ENCODE measurements around the gene BORCS6. TPM values are rescaled to one million over a fixed set of nuclear protein-coding genes. Genes with fewer than 3 reads are reported as not detected.
A peak's percentile ranks its signal among the peaks of the same experiment; 100 is the strongest.
"Not testable (repeated sequence)": the region's sequence is repeated elsewhere in the genome, so short reads cannot be mapped to it uniquely, and the experiment has no call there.

Gene BORCS6
- total RNA-seq, 3 donors from 2014 or later (not counting 1 experiment from before 2014, with no cell fraction given): 10.2 to 15.6 (median 11.6) TPM

DNA sequence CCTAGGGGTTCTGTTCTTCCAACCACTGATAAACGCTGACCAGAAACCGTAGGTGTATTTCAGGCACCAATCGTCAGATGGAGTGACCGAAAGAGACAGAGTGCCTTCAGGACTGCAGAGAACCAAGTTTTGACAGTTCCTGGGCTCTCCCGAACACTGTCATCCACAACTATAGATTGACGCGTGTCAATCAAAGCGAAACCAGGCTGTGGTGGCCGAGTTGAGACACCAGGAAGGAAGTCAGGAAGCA is 32.3 kb upstream of the BORCS6 start:
- ATAC-seq: peak; percentile 34 to 57 (median 46)
- DNase-seq: peak in 1 of 2 donors; percentile 93
- peak overlapping the region; percentile 93 for H3K27ac ChIP-seq (ENCODE audit: low read length)
- no peaks in the 10 kb centered on the region for H3K9me3 ChIP-seq (ENCODE audit: control insufficient read depth, insufficient read depth, low read length)
- H3K27me3 Mint-ChIP-seq (ENCODE audit: low read depth in 2 of 2): peaks cover 8 to 9% of the 10 kb centered on the region in 2 donors
- H3K4me3 ChIP-seq (ENCODE audit: low read length): peak overlapping the region; percentile 73
- peaks cover 48 to 54% of the 10 kb centered on the region in 2 donors for H3K4me1 Mint-ChIP-seq
- peak overlapping the region; percentile 99 for H3K4me3 Mint-ChIP-seq
- peak overlapping the region; percentile 100 for H3K27ac Mint-ChIP-seq
- under 1% methylated on average over 9 of the region's 9 CpGs for WGBS (ENCODE audit: insufficient coverage)
- H3K36me3 Mint-ChIP-seq: peaks cover 7% of the 10 kb centered on the region
- H3K36me3 ChIP-seq (ENCODE audit: control insufficient read depth, insufficient read depth, low read length): peaks cover 8% of the 10 kb centered on the region
- peaks cover 49% of the 10 kb centered on the region for H3K4me1 ChIP-seq (ENCODE audit: control insufficient read depth, insufficient read depth, low read length)
- H3K9me3 Mint-ChIP-seq: peaks cover 0 to 4% of the 10 kb centered on the region in 2 donors
- TF ChIP-seq, protein P1, sequence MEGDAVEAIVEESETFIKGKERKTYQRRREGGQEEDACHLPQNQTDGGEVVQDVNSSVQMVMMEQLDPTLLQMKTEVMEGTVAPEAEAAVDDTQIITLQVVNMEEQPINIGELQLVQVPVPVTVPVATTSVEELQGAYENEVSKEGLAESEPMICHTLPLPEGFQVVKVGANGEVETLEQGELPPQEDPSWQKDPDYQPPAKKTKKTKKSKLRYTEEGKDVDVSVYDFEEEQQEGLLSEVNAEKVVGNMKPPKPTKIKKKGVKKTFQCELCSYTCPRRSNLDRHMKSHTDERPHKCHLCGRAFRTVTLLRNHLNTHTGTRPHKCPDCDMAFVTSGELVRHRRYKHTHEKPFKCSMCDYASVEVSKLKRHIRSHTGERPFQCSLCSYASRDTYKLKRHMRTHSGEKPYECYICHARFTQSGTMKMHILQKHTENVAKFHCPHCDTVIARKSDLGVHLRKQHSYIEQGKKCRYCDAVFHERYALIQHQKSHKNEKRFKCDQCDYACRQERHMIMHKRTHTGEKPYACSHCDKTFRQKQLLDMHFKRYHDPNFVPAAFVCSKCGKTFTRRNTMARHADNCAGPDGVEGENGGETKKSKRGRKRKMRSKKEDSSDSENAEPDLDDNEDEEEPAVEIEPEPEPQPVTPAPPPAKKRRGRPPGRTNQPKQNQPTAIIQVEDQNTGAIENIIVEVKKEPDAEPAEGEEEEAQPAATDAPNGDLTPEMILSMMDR (IDR thresholded peaks at IDR 0.05): no peak
- no peaks in the 10 kb centered on the region for H3K27me3 ChIP-seq (ENCODE audit: control insufficient read depth, insufficient read depth, low read length)
- intact Hi-C loops (cut with micrococcal nuclease): loop anchor here (1.0 to 2.0 kb wide), 4 partner anchors 25 to 102 kb away; no protein-coding TSS in a partner anchor

DNA sequence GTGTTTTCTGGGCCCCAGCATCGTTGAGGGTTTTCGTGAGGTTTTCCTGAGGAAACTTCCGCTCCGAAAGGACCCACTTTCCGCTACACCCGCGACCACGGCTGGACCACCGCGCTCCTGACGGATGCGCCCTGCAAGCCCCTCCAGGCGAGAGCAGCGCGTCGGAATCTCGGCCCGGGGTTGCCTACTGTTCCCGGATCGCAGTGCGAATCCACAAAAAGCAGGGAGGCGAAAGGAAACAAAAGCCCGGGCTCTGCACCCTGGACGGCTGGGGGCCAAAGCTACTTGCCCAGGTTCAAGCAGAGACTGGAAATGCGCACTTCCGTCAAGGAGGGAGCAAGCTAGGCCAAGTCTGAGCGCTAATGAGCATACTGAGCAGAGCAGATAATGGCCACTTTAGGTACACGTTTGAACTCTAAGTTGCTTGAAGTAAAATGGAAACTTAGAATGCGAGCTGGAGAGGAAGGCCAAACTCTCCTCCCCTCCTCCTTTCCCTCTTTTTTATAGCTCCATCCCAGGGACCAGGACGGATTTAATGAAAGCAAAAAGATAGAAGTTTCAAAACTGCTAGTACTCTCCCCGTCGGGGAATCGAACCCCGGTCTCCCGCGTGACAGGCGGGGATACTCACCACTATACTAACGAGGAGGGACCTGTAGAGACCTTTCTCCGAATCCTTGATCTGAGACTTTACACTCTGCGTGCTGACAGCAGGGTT is 31.8 kb upstream of the BORCS6 start:
- DNase-seq (peak; percentile 94 to 95), ATAC-seq (peak; percentile 60 to 79 (median 64))
- peaks cover 5% of the 10 kb centered on the region for H3K36me3 ChIP-seq (ENCODE audit: control insufficient read depth, insufficient read depth, low read length)
- intact Hi-C loops (cut with micrococcal nuclease): loop anchor here (1.0 to 2.0 kb wide), 4 partner anchors 25 to 102 kb away; no protein-coding TSS in a partner anchor
- under 1% methylated on average over 40 of the region's 40 CpGs for WGBS (ENCODE audit: insufficient coverage)
- Mint-ChIP-seq H3K27ac (peak overlapping the region; percentile 100), H3K4me3 (peak overlapping the region; percentile 99), H3K36me3 (peaks cover 7% of the 10 kb centered on the region), H3K27me3 (ENCODE audit: low read depth in 2 of 2) (peaks cover 8 to 9% of the 10 kb centered on the region in 2 donors), H3K4me1 (peaks cover 43 to 49% of the 10 kb centered on the region in 2 donors), H3K9me3 (peaks cover 0 to 4% of the 10 kb centered on the region in 2 donors)
- peak overlapping the region; percentile 73 for H3K4me3 ChIP-seq (ENCODE audit: low read length)
- TF ChIP-seq, protein P1 (IDR thresholded peaks at IDR 0.05): no peak
- H3K27ac ChIP-seq (ENCODE audit: low read length): peak overlapping the region; percentile 93
- peaks cover 44% of the 10 kb centered on the region for H3K4me1 ChIP-seq (ENCODE audit: control insufficient read depth, insufficient read depth, low read length)
- H3K27me3 ChIP-seq (ENCODE audit: control insufficient read depth, insufficient read depth, low read length): no peaks in the 10 kb centered on the region
- H3K9me3 ChIP-seq (ENCODE audit: control insufficient read depth, insufficient read depth, low read length): no peaks in the 10 kb centered on the region

DNA sequence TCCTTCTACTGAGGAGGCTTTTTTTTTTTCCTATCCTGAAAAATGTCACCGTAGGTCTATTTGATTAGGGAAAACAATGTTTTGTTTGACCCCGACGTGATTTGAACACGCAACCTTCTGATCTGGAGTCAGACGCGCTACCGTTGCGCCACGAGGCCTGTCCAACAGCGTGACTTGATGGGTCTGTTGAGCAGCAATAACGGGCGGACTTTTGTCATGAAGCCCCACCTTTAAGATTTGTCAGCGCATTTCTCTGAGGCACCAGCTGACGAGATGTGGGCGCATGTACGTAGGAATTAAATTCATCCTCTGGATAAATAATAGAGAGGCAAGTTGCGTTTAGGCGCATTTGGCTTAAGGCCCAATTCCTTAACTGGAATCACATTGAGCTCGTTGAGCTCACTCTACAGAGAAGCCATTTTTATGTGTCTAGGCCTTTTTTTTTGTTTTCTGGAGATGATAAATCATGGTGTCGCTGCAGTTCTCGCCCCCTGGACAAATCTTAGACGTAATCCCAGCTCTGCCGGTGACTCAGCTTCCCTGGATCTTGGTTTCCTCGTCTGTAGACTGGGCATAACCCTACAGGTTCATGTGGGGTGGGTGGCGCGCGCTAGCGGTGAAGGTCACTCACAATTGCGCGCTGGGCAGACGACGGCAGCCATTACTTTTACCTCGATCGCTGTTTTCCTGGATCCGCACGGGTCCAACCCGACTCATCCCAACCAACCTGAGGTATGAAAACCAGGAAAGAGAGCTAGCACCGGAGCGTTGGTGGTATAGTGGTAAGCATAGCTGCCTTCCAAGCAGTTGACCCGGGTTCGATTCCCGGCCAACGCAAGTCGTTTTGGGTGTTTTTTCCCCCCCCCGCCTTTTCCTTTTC is 31.0 kb upstream of the BORCS6 start:
- DNase-seq (peak; percentile 92), ATAC-seq (peak; percentile 19 to 43 (median 35))
- H3K27ac Mint-ChIP-seq: peak overlapping the region; percentile 100
- WGBS (ENCODE audit: insufficient coverage): 1% methylated on average over 43 of the region's 45 CpGs
- Histone ChIP-seq H3K36me3 (ENCODE audit: control insufficient read depth, insufficient read depth, low read length) (peaks cover 5% of the 10 kb centered on the region), H3K27ac (ENCODE audit: low read length) (peak overlapping the region; percentile 93), H3K9me3 (ENCODE audit: control insufficient read depth, insufficient read depth, low read length) (no peaks in the 10 kb centered on the region), H3K4me1 (ENCODE audit: control insufficient read depth, insufficient read depth, low read length) (peaks cover 36% of the 10 kb centered on the region), H3K4me3 (ENCODE audit: low read length) (peak overlapping the region; percentile 73), H3K27me3 (ENCODE audit: control insufficient read depth, insufficient read depth, low read length) (no peaks in the 10 kb centered on the region)
- intact Hi-C loops (cut with micrococcal nuclease): no loop called here
- H3K36me3 Mint-ChIP-seq: peaks cover 7% of the 10 kb centered on the region
- peak overlapping the region; percentile 99 for H3K4me3 Mint-ChIP-seq
- peaks cover 35 to 41% of the 10 kb centered on the region in 2 donors for H3K4me1 Mint-ChIP-seq
- TF ChIP-seq, protein P1 (IDR thresholded peaks at IDR 0.05): no peak
- peaks cover 8 to 9% of the 10 kb centered on the region in 2 donors for H3K27me3 Mint-ChIP-seq (ENCODE audit: low read depth in 2 of 2)
- H3K9me3 Mint-ChIP-seq: peaks cover 0 to 4% of the 10 kb centered on the region in 2 donors

GRCh38 chr17:8214000-8214399 is 24.0 kb upstream of the BORCS6 start:
- H3K9me3 ChIP-seq (ENCODE audit: control insufficient read depth, insufficient read depth, low read length); H3K27me3 ChIP-seq (ENCODE audit: control insufficient read depth, insufficient read depth, low read length); H3K4me3 Mint-ChIP-seq; H3K36me3 ChIP-seq (ENCODE audit: control insufficient read depth, insufficient read depth, low read length); H3K4me3 ChIP-seq (ENCODE audit: low read length); H3K9me3 Mint-ChIP-seq; H3K27ac Mint-ChIP-seq; H3K27me3 Mint-ChIP-seq (ENCODE audit: low read depth in 2 of 2); ATAC-seq; H3K27ac ChIP-seq (ENCODE audit: low read length); DNase-seq; H3K36me3 Mint-ChIP-seq: not testable (repeated sequence)
- WGBS (ENCODE audit: insufficient coverage): 94% methylated on average over 15 of the region's 15 CpGs
- peaks cover 19 to 20% of the 10 kb centered on the region in 2 donors for H3K4me1 Mint-ChIP-seq
- intact Hi-C loops (cut with micrococcal nuclease): loop anchor here (5.0 kb wide), 1 partner anchor 33 kb away; the partner anchor contains the start of genes CTC1 and PFAS
- H3K4me1 ChIP-seq (ENCODE audit: control insufficient read depth, insufficient read depth, low read length): peaks cover 16% of the 10 kb centered on the region

Data from natural killer cell (primary cell).